ENCODE data around the gene TMEM86B.

The TMEM86B gene, protein sequence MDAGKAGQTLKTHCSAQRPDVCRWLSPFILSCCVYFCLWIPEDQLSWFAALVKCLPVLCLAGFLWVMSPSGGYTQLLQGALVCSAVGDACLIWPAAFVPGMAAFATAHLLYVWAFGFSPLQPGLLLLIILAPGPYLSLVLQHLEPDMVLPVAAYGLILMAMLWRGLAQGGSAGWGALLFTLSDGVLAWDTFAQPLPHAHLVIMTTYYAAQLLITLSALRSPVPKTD

DNA sequence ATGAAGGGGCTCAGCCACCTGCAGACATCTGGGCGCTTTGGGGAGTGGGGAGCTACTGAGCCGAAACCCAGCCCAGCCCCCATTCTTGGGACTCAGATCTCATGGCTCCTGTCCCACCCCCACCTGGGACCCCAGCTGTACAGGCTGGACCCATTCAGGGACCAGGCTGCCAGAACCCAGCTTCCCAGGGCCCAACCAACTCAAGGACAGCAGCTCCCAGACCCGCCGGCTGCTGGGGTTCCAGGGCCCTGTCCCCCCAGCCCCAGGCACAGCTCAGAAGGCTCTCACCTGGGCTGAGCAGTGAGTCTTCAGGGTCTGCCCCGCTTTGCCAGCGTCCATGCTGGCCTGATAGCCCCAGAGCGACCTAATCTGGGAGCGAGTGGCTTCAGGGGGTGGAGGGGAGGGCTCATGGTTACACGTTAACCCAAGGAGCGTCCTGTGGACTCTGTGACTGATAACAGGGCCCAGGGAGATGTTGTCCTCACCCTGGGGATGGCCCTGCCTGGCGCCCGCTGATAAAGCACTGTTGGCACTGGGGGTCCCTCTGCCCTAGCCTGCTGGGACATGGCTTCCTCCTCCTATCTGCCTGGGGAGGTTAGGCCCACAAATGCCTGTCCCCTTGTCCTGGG lies at the start of gene TMEM86B:
Gene TMEM86B (minus strand): TSS at position 361 of the 629 bp plus-strand sequence. CDS start 22 bp downstream, at position 339.
- Histone ChIP-seq H3K4me1 (ENCODE audit: control insufficient read depth, insufficient read depth, low read length) (no peaks in the 10 kb centered on the region), H3K36me3 (ENCODE audit: control insufficient read depth, insufficient read depth, low read length) (peaks cover 39% of the 10 kb centered on the region), H3K4me3 (ENCODE audit: low read depth, low read length) (no peak within 1 kb of the TSS), H3K9ac (ENCODE audit: low read depth, low read length) (no peak within 1 kb of the TSS), H3K27me3 (ENCODE audit: control insufficient read depth, insufficient read depth, low read length) (no peaks in the 10 kb centered on the region), H3K9me3 (ENCODE audit: control insufficient read depth, insufficient read depth, low read length) (no peaks in the 10 kb centered on the region)

DNA sequence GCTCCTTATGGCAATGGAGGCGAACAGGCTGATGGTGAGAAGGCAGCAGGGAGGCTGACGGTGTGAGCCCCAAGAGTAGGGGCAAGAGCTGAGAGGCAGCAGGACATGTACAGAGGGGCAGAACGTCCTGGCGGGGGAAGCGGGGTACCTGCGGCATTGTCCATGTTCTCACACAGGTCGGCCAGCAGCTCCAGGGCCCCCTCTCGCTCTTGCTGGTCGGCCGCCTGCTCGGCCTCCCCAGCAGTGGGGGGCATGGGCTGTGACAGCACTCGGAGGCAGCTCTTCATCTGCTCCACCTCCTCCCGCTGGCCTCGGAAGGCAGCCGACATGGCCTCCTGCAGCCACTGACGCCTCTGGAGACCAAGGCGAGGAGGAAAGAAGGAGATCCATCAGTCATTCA lies 48.9 kb upstream of the TMEM86B start:
- H3K4me3 ChIP-seq (ENCODE audit: low read depth, low read length) = no peak overlapping the region
- no peak overlapping the region for H3K9ac ChIP-seq (ENCODE audit: low read depth, low read length)
- H3K36me3 ChIP-seq (ENCODE audit: control insufficient read depth, insufficient read depth, low read length) = peaks cover 18% of the 10 kb centered on the region
- H3K9me3 ChIP-seq (ENCODE audit: control insufficient read depth, insufficient read depth, low read length) = no peaks in the 10 kb centered on the region
- peaks cover 6% of the 10 kb centered on the region for H3K4me1 ChIP-seq (ENCODE audit: control insufficient read depth, insufficient read depth, low read length)
- no peaks in the 10 kb centered on the region for H3K27me3 ChIP-seq (ENCODE audit: control insufficient read depth, insufficient read depth, low read length)

DNA sequence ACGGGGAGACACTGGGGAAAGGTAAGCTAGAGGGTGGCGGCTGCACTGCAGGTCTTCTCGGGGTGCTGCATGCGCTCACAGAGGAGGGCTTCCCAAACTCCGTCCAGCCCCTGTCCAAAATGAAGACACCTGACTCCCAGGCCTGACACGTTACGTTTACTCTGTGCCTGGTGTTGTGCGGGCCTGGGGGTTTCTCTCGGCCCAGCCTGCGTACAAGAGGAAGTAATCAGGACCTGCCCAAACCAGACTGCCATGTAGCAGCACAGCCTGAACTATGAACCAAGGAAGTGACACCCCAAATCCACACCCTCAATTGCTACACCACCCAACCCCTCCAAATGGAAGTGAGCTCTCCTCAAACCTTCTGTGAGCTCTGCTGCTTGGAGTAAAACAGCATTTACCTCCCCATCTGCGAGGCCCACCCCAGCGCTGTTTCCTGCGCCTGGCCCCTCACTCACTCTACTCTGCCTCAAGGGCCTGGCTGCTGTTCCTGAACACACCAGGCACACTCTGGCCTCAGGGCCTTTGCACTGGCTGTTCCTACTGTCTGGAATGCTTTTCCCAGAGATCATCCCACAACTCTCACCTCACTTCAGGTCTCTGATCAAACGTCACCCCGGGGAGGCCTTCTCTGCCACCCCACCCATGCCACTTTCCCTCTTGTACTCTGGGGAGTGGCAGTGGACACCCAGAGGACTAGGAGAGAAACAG lies 48.3 kb upstream of the TMEM86B start:
- Histone ChIP-seq H3K4me1 (ENCODE audit: control insufficient read depth, insufficient read depth, low read length) (peaks cover 6% of the 10 kb centered on the region), H3K36me3 (ENCODE audit: control insufficient read depth, insufficient read depth, low read length) (peaks cover 18% of the 10 kb centered on the region), H3K27me3 (ENCODE audit: control insufficient read depth, insufficient read depth, low read length) (no peaks in the 10 kb centered on the region), H3K9me3 (ENCODE audit: control insufficient read depth, insufficient read depth, low read length) (no peaks in the 10 kb centered on the region), H3K9ac (ENCODE audit: low read depth, low read length) (no peak overlapping the region), H3K4me3 (ENCODE audit: low read depth, low read length) (no peak overlapping the region)

DNA sequence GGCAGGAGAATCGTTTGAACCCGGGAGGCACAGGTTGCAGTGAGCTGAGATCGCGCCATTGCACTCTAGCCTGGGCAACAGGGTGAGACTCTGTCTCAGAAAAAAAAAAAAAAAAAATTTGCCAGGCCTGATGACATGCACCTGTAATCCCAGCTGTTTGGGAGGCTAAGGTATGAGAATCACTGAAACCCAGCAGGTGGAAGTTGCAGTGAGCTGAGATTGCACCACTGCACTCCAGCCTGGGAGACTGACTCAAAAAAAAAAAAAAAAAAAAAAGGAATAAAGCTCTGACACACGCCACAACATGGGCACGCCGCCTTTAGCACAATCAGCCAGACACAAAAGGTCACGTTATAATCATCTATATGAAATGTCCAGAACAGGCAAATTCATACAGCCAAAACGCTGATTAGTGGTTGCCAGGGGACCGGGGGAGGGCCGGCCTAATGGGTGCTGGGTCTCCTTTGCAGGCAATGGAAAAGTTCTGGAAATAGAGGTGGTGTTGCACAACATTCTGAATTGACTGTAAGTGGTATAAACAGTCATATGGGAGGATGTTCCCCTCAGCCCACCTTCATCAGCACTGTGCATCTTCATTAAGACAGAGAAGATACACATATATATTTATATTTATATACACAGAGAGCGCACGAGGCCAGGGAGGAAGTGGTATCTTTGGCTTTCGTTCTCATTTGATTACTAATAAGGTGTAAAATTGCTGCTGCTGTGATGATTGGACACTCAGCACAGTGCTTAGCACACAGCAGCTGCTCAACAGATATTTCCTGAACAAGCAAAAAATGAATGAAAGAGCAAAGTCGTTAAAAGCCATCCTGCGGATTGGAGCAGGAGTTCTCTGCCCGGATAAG lies 47.5 kb upstream of the TMEM86B start:
- Histone ChIP-seq H3K4me3 (ENCODE audit: low read depth, low read length) (no peak overlapping the region), H3K36me3 (ENCODE audit: control insufficient read depth, insufficient read depth, low read length) (peaks cover 18% of the 10 kb centered on the region), H3K9ac (ENCODE audit: low read depth, low read length) (no peak overlapping the region), H3K27me3 (ENCODE audit: control insufficient read depth, insufficient read depth, low read length) (no peaks in the 10 kb centered on the region), H3K9me3 (ENCODE audit: control insufficient read depth, insufficient read depth, low read length) (no peaks in the 10 kb centered on the region), H3K4me1 (ENCODE audit: control insufficient read depth, insufficient read depth, low read length) (peaks cover 2% of the 10 kb centered on the region)

DNA sequence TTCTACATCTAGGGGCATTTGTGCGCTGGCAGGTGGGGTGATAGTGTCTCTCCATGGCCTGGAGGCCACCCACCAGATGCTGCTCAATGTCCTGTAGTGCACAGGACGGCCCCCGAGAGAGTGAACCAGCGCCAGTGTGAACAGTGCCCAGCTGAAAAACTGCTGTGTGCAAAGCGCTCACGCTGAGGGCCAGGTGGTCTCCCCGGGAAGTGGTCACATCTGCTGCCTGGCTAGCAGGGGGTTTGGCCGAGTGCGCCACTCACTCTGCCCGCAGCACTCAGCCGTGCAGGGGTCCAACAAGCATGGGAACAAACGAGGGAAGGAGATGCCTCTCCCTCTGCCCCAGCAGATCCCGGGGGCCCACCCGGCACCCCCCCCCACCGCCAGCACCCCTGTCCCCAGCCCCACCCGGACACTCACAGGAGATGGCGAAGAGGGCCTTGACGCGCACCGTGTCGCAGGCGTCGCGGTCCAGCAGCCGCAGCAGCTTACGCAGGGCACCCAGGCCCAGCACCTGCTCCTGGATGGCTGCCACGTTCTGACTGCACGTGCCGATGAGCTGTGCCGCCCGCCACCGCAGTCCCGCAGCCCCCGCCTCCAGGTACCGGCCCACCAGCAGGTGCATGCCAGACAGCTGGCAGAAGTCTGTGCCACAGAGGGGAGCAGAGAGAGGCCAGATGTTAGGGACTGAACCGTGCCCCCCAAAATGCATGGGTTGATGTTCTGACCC lies 45.6 kb upstream of the TMEM86B start:
- H3K9ac ChIP-seq (ENCODE audit: low read depth, low read length) = no peak overlapping the region
- H3K27me3 ChIP-seq (ENCODE audit: control insufficient read depth, insufficient read depth, low read length) = no peaks in the 10 kb centered on the region
- no peaks in the 10 kb centered on the region for H3K4me1 ChIP-seq (ENCODE audit: control insufficient read depth, insufficient read depth, low read length)
- H3K4me3 ChIP-seq (ENCODE audit: low read depth, low read length) = no peak overlapping the region
- H3K36me3 ChIP-seq (ENCODE audit: control insufficient read depth, insufficient read depth, low read length) = peaks cover 18% of the 10 kb centered on the region
- H3K9me3 ChIP-seq (ENCODE audit: control insufficient read depth, insufficient read depth, low read length) = no peaks in the 10 kb centered on the region

DNA sequence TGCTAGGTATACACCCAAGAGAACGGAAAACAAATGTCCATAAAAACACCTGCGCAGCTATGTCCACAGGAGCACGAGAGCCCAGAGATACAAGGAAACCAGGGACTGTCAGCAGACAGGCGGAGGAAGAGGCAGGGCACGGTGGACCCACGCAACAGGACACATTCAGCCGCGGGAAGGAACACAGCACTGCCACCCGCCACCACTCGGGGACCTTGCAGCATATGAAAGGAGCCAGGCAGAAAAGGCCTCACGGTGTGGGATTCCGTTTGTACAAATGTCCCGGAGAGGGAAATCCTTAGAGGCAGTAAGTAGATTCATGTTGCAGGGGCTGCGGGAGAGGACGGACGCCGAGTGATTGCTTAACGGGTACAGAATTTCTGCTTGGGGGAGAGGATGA lies 43.6 kb upstream of the TMEM86B start:
- Histone ChIP-seq H3K9ac (ENCODE audit: low read depth, low read length) (no peak overlapping the region), H3K9me3 (ENCODE audit: control insufficient read depth, insufficient read depth, low read length) (no peaks in the 10 kb centered on the region), H3K4me3 (ENCODE audit: low read depth, low read length) (no peak overlapping the region), H3K27me3 (ENCODE audit: control insufficient read depth, insufficient read depth, low read length) (no peaks in the 10 kb centered on the region), H3K36me3 (ENCODE audit: control insufficient read depth, insufficient read depth, low read length) (peaks cover 12% of the 10 kb centered on the region), H3K4me1 (ENCODE audit: control insufficient read depth, insufficient read depth, low read length) (no peaks in the 10 kb centered on the region)

GRCh38 chr19:55270172-55270942 lies 41.8 kb upstream of the TMEM86B start:
- Histone ChIP-seq H3K9me3 (ENCODE audit: control insufficient read depth, insufficient read depth, low read length) (no peaks in the 10 kb centered on the region), H3K36me3 (ENCODE audit: control insufficient read depth, insufficient read depth, low read length) (peaks cover 9% of the 10 kb centered on the region), H3K9ac (ENCODE audit: low read depth, low read length) (no peak overlapping the region), H3K27me3 (ENCODE audit: control insufficient read depth, insufficient read depth, low read length) (no peaks in the 10 kb centered on the region), H3K4me1 (ENCODE audit: control insufficient read depth, insufficient read depth, low read length) (no peaks in the 10 kb centered on the region), H3K4me3 (ENCODE audit: low read depth, low read length) (no peak overlapping the region)

GRCh38 chr19:55269299-55269698 lies 40.7 kb upstream of the TMEM86B start:
- no peak overlapping the region for H3K4me3 ChIP-seq (ENCODE audit: low read depth, low read length)
- no peaks in the 10 kb centered on the region for H3K9me3 ChIP-seq (ENCODE audit: control insufficient read depth, insufficient read depth, low read length)
- peaks cover 9% of the 10 kb centered on the region for H3K36me3 ChIP-seq (ENCODE audit: control insufficient read depth, insufficient read depth, low read length)
- H3K4me1 ChIP-seq (ENCODE audit: control insufficient read depth, insufficient read depth, low read length) = no peaks in the 10 kb centered on the region
- no peaks in the 10 kb centered on the region for H3K27me3 ChIP-seq (ENCODE audit: control insufficient read depth, insufficient read depth, low read length)
- H3K9ac ChIP-seq (ENCODE audit: low read depth, low read length) = no peak overlapping the region

DNA sequence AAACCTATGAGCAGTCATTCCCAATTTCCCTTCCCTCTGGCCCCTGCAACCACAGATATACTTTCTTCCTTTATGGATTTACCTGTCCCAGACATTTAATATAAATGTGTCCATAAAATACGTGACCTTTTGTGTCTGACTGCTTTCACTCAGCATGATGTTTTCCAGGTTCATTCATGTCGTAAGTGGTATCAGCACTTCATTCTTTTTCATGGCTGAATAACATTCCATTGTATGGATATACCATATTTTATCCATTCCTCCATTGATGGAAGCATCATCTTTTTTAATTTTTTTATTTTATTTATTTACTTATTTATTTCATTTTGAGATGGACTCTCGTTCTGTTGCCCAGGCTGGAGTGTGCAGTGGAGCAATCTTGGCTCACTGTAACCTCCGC lies 38.3 kb upstream of the TMEM86B start:
- Histone ChIP-seq H3K36me3 (ENCODE audit: control insufficient read depth, insufficient read depth, low read length) (no peaks in the 10 kb centered on the region), H3K9ac (ENCODE audit: low read depth, low read length) (no peak overlapping the region), H3K4me1 (ENCODE audit: control insufficient read depth, insufficient read depth, low read length) (no peaks in the 10 kb centered on the region), H3K9me3 (ENCODE audit: control insufficient read depth, insufficient read depth, low read length) (no peaks in the 10 kb centered on the region), H3K27me3 (ENCODE audit: control insufficient read depth, insufficient read depth, low read length) (no peaks in the 10 kb centered on the region), H3K4me3 (ENCODE audit: low read depth, low read length) (no peak overlapping the region)

GRCh38 chr19:55266404-55266803 lies 37.8 kb upstream of the TMEM86B start:
- Histone ChIP-seq H3K36me3 (ENCODE audit: control insufficient read depth, insufficient read depth, low read length) (no peaks in the 10 kb centered on the region), H3K4me1 (ENCODE audit: control insufficient read depth, insufficient read depth, low read length) (no peaks in the 10 kb centered on the region), H3K4me3 (ENCODE audit: low read depth, low read length) (no peak overlapping the region), H3K9ac (ENCODE audit: low read depth, low read length) (no peak overlapping the region), H3K9me3 (ENCODE audit: control insufficient read depth, insufficient read depth, low read length) (no peaks in the 10 kb centered on the region), H3K27me3 (ENCODE audit: control insufficient read depth, insufficient read depth, low read length) (no peaks in the 10 kb centered on the region)

Measured in iPS-15b (cell line).